Lung (tissue), 12 donors: Measurements from ENCODE around the gene ADGRG6. TPM values are rescaled to one million over a fixed set of nuclear protein-coding genes. Genes with fewer than 3 reads are reported as not detected.

Experiments
- ATAC-seq: fragments of 200-7000 bp; cut with Tn5 transposase; one replicate; pipeline ENCODE4 v1.9.1; 2020; ENCODE audit warnings: moderate number of reproducible peaks; ENCODE audit not compliant: insufficient read depth, low FRiP score
- DNase-seq, 3 donors: peaks; one replicate each; pipeline ENCODE4 v3.0.0-alpha.2; 2013 to 2017
- H3K27ac ChIP-seq, 2 donors: one replicate each; pipeline ENCODE4 v1.5.1; 2013; ENCODE audit warnings: mild to moderate bottlenecking in 2 of 2, moderate library complexity in 2 of 2, control low read depth in 1 of 2, inconsistent platforms in 1 of 2, low read depth in 1 of 2, low read length in 1 of 2
- H3K27me3 ChIP-seq, 3 donors: one replicate each; pipeline ENCODE4 v1.5.1; 2013; ENCODE audit warnings: low read length in 2 of 3; ENCODE audit not compliant: control insufficient read depth in 3 of 3, insufficient read depth in 3 of 3
- H3K36me3 ChIP-seq, 4 donors: one replicate each; pipeline ENCODE4 v1.5.1; 2013; ENCODE audit warnings: low read length in 4 of 4, mild to moderate bottlenecking in 1 of 4, moderate library complexity in 1 of 4; ENCODE audit not compliant: control insufficient read depth in 4 of 4, insufficient read depth in 4 of 4
- H3K4me1 ChIP-seq, 5 donors: one replicate each; pipeline ENCODE4 v1.5.1; 2013; ENCODE audit warnings: low read length in 5 of 5, mild to moderate bottlenecking in 2 of 5, moderate library complexity in 1 of 5; ENCODE audit not compliant: control insufficient read depth in 5 of 5, insufficient read depth in 5 of 5
- H3K4me3 ChIP-seq: one replicate; pipeline ENCODE4 v1.5.1; 2013; ENCODE audit warnings: mild to moderate bottlenecking, control low read depth, moderate library complexity
- H3K9ac ChIP-seq, 2 donors: one replicate each; pipeline ENCODE4 v1.5.1; 2013; ENCODE audit warnings: low read length in 2 of 2, control low read depth in 1 of 2; ENCODE audit not compliant: insufficient read depth in 1 of 2
- H3K9me3 ChIP-seq, 4 donors: one replicate each; pipeline ENCODE4 v1.5.1; 2013; ENCODE audit warnings: low read length in 3 of 4, mild to moderate bottlenecking in 1 of 4, moderate library complexity in 1 of 4; ENCODE audit not compliant: control insufficient read depth in 4 of 4, insufficient read depth in 3 of 4
- CTCF ChIP-seq: IDR thresholded peaks from 2 replicates; pipeline ENCODE4 v1.5.1; 2012; ENCODE audit warnings: mild to moderate bottlenecking; ENCODE audit errors: control extremely low read depth, extremely low read depth
- WGBS, 2 donors: extraction: QIAGEN DNeasy Blood & Tissue Kit; methylation state at CpG; one replicate each; pipeline ENCODE4 v1.1.7; 2013; 5-methylcytosine and 5-hydroxymethylcytosine counted together
- polyA plus RNA-seq, 2 donors: library from polyadenylated mRNA; stranded (reverse); fragments of 200-250 nt; gene quantifications; one replicate each; pipeline ENCODE4 v1.2.1, GENCODE V29; 2013
- total RNA-seq, 2 donors: library from RNA; depleted of rRNA in 1 of 2; stranded (reverse); fragments of >200 nt in 1 of 2; gene quantifications; one replicate each; pipeline ENCODE4 v1.2.1, GENCODE V29; 2014 to 2021
- donor health status: control.
- donor health status: control.
- donor health status: Bipolar disorder and iron deficiency.
- donor health status: healthy.
- donor health status: DM: yes; HTN: yes; CAD: no.

ADGRG6 gene
- total and polyA plus RNA-seq, 4 donors = 6.4 to 177 (median 12.9) TPM

GRCh38 chr6:142404751-142405150 is 102.9 kb downstream of the ADGRG6 start:
- DNase-seq (no peak), ATAC-seq (no peak)
- Histone ChIP-seq H3K27ac (no peak overlapping the region), H3K9me3 (no peaks in the 10 kb centered on the region), H3K4me1 (peaks cover 0 to 21% (median 0%) of the 10 kb centered on the region in 5 donors), H3K4me3 (no peak overlapping the region), H3K36me3 (peaks cover 0 to 29% (median 3%) of the 10 kb centered on the region in 4 donors), H3K27me3 (no peaks in the 10 kb centered on the region), H3K9ac (no peak overlapping the region)
- 98% methylated on average over 3 of the region's 3 CpGs for WGBS, 2 donors
- TF ChIP-seq CTCF = no peak

GRCh38 chr6:142406131-142406530 is 104.3 kb downstream of the ADGRG6 start:
- DNase-seq (peak in 2 of 3 donors; percentile 59 to 69), ATAC-seq (no peak)
- H3K27ac ChIP-seq = no peak overlapping the region
- H3K9ac ChIP-seq = no peak overlapping the region
- H3K4me1 ChIP-seq = peaks cover 0 to 21% (median 0%) of the 10 kb centered on the region in 5 donors
- H3K9me3 ChIP-seq = no peaks in the 10 kb centered on the region
- H3K36me3 ChIP-seq = peaks cover 0 to 22% (median 4%) of the 10 kb centered on the region in 4 donors
- WGBS, 2 donors = 51 to 71% methylated on average over 3 of the region's 3 CpGs
- H3K4me3 ChIP-seq = no peak overlapping the region
- no peak for TF ChIP-seq CTCF
- no peaks in the 10 kb centered on the region for H3K27me3 ChIP-seq

- 63 to 78% methylated on average over 3 of the region's 3 CpGs for WGBS, 2 donors
- Histone ChIP-seq H3K36me3 (peaks cover 0 to 17% (median 6%) of the 10 kb centered on the region in 4 donors), H3K9ac (no peak overlapping the region), H3K27me3 (no peaks in the 10 kb centered on the region), H3K27ac (no peak overlapping the region), H3K9me3 (no peaks in the 10 kb centered on the region), H3K4me3 (no peak overlapping the region), H3K4me1 (peaks cover 0 to 21% (median 0%) of the 10 kb centered on the region in 5 donors)
- ATAC-seq (no peak), DNase-seq (no peak)
- no peak for TF ChIP-seq CTCF
These were observed 106.0 kb downstream of the ADGRG6 start for GRCh38 chr6:142407685-142408273.

- no peak for ATAC-seq
- TF ChIP-seq CTCF = no peak
These were observed 106.6 kb downstream of the ADGRG6 start for GRCh38 chr6:142408409-142408808.

More at GRCh38 chr6:142408409-142408808, 106.6 kb downstream of the ADGRG6 start:
- Histone ChIP-seq H3K9ac (no peak overlapping the region), H3K4me1 (peaks cover 0 to 21% (median 0%) of the 10 kb centered on the region in 5 donors), H3K9me3 (no peaks in the 10 kb centered on the region), H3K27ac (no peak overlapping the region), H3K36me3 (peaks cover 0 to 17% (median 6%) of the 10 kb centered on the region in 4 donors), H3K4me3 (no peak overlapping the region), H3K27me3 (no peaks in the 10 kb centered on the region)
- DNase-seq = no peak
